GM21447 (cell line): Measurements from ENCODE around the gene EFHC2.
"Not testable (repeated sequence)": the region's sequence is repeated elsewhere in the genome, so short reads cannot be mapped to it uniquely, and the experiment has no call there.

ENCODE experiments used
- ATAC-seq: cut with Tn5 transposase; IDR thresholded peaks from one replicate; pipeline ENCODE4 v1.9.1; 2021; ENCODE audit not compliant: unreplicated experiment

Gene EFHC2

DNA sequence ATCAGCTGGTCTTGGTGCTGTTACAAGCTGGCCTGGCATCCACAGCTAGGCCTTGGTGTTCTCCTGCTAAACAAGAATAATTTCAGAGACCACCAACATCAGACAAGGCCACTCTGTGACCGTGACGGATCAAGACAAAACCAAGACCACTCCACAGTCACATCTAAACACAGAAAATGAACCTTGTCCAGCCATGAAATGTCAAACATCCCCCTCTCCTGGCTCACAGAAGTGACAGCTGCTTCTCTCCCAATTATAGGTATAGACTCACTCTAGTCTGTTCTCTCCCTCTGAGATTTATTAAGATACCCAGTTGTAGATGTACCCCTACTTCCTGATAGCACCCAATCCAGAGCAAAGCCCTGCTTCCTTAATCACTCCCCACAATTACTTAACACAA is 40.4 kb downstream of the EFHC2 start:
- no peak for ATAC-seq

- no peak for ATAC-seq
Observed at GRCh38 chrX:44299177-44299576, 44.3 kb downstream of the EFHC2 start.

- peak; percentile 55 for ATAC-seq
Observed at GRCh38 chrX:44291468-44292092, 51.9 kb downstream of the EFHC2 start.

DNA sequence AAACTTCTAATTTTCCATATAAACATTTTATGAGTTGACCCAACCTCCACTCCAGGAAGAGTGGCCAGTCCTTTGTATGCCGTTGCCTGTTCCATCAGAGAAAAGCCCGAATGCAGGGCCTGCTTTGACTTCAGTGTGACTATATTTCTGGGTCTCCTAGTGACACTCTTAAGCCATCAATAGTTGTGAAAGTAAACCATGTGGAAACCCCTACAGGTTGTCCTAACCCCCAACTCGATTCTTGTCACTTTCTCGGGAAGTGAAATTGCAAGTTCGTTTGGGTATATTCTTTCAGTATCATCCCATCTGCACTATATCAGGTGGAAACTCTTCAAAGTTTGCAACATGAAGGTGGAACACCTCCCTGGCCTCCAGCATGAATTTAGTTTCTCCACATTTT is 52.8 kb downstream of the EFHC2 start:
- no peak for ATAC-seq

DNA sequence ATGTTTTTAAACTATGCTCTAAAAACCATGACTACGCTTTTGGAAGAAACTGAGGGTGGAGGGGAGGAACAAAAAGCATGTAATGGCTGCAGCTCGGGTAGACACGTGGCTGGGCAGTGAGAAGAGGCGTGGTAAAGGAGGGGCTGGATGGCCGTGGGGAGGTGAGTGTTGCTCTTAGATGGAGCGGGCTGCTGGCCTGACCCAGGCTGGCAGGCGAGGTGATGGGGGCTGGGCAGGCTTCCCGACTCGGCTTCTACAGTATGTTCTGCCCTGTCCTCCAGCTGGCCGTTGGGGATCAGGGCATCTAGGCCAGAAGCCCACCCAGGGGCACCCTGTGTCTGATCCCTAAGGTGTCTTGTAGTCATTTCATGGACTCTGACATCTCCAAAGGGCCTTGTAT is 60.7 kb downstream of the EFHC2 start:
- ATAC-seq = no peak

- ATAC-seq = no peak
Observed at GRCh38 chrX:44280116-44280515, 63.4 kb downstream of the EFHC2 start.

DNA sequence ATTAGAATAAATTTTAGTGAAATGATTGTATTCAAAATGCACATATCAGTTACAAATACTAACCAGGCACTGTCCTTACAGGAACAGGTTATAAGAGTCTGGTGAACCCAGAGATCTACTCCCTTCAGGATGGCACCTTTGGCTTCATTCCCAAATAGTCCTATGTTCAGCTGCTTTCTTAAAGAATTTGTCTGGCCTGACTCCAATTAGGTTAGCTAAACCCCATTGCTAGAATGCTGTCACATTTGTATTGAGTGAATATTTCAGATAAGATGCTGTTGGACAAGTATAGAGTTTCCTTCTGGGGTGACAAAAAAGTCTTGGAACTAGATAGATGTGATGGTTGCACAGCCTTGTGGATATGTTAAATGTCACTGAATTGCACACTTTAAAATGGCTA is 69.4 kb downstream of the EFHC2 start:
- no peak for ATAC-seq

DNA sequence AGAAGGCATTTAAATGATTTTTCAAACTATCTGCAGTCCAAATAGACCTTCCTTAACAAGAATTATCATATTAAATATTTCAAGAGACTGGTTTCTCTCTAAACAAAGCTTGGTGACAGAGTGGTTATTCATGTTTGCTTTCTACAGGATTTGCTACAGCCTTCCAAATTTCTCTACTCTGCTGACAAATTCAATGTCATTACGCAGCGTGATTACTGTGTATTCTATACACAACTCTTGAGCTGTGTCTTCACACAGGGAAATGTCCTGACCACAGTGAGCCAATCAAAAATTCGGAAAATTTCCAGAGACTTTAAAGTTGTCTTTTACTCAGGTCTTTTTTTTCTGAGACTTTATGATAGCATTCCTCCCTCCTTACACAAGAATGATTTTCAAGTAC is 75.6 kb downstream of the EFHC2 start:
- ATAC-seq = no peak

DNA sequence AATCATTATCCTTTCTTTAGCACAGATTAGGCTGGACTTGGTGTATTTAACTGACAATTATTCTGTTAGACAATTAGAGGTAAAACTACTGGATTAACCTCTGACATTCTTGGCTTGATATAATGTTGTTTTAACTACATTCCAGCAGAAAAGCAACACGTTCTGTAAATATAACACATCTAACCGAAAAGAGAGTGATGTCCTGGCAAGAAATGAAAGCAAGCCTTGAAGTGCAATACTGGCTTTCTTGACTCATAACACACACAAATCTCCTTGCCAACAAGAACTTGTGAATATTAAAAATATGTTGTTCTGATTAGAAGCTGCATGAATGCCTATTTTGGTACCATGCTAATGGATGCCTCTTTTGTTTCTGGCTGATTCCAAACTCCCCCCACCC is 76.4 kb downstream of the EFHC2 start:
- no peak for ATAC-seq

GRCh38 chrX:44265559-44265958 is 77.9 kb downstream of the EFHC2 start:
- ATAC-seq = no peak

DNA sequence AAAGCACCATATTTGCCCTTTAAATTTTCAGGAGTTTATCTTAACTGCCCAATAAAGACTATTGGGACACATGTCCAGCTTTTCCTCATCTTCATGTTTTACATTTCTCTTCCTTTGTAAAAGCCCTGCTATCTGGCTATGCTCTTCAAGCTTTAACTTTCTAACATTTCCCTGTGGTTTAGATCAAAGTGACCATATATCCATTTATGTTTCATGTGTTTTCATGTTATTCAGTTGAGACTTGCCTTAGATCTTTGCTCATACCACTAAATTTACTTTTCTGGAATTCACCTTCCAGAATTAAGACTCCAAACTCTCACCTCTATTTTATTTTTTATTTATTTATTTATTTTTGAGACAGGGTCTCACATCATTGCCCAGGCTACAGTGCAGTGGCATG is 78.5 kb downstream of the EFHC2 start:
- no peak for ATAC-seq

GRCh38 chrX:44261286-44261685 is 82.2 kb downstream of the EFHC2 start:
- ATAC-seq = no peak

GRCh38 chrX:44260609-44261008 is 82.9 kb downstream of the EFHC2 start:
- ATAC-seq = no peak

DNA sequence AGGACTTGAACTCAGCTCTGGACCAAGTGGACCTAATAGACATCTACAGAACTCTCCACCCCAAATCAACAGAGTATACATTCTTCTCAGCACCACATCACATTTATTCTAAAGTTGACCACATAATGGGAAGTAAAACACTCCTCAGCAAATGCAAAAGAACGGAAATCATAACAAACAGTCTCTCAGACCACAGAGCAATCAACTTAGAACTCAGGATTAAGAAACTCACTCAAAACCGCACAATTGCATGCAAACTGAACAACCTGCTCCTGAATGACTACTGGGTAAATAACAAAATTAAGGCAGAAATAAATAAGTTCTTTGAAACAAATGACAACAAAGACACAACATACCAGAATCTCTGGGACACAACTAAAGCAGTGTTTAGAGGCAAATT is 87.7 kb downstream of the EFHC2 start:
- ATAC-seq = not testable (repeated sequence)

DNA sequence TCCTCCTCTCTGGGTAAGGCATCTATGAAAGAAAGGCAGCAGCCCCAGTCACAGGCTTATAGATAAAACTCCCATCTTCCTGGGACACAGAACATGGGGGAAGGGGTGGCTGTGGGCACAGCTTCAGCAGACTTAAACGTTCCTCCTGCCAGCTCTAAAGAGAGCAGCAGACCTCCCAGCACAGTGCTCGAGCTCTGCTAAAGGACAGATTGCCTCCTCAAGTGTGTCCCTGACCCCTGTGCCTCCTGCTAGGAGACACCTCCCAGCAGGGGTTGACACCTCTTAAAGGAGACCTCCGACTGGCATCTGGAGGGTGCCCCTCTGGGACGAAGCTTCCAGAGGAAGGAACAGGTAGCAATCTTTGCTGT is 89.9 kb downstream of the EFHC2 start:
- ATAC-seq = peak; percentile 25

DNA sequence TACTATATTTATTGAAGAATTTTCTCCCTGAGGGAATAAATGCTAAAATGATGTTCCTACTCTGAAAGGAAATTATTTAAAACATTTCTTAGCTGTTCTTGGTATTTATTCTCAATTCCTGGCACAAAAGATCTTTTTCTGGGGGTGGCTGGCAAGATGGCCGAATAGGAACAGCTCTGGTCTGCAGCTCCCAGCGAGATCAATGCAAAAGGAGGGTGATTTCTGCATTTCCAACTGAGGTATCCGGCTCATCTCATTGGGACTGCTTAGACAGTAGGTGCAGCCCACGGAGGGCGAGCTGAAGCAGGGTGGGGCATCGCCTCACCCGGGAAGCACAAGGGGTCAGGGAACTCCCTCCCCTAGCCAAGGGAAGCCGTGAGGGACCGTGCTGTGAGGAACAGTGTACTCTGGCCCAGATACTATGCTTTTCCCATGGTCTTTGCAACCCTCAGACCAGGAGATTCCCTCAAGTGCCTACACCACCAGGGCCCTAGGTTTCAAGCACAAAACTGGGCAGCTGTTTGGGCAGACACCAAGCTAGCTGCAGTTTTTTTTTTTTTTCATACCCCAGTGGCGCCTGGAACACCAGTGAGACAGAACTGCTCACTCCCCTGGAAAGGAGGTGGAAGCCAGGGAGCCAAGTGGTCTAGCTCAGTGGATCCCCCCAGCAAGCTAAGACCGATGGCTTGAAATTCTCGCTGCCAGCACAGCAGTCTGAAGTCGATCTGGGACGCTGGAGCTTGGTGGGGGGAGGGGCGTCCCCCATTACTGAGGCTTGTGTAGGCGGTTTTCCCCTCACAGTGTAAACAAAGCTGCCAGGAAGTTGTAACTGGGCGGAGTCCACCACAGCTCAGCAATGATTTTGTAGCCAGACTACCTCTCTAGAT is 90.5 kb downstream of the EFHC2 start:
- peak; percentile 100 for ATAC-seq

- no peak for ATAC-seq
Observed at GRCh38 chrX:44247468-44247867, 96.0 kb downstream of the EFHC2 start.

DNA sequence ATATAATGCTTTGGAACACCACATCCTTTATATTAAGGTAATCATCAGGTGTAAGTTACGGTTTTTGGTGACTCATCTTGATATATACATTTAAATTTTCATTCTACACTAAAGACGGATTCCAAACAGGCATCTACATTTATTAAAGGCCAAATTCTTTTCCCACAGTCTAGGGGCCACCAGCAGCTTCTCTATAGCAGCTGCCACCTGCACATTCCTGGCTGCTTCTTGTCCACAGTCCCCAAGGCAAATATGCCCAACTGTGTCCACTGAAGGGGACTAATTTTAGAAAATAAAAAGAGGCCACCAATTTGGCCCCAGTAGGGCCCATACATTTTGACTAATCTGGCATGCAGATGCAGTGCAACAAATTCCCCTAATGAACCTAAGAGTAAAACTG is 96.6 kb downstream of the EFHC2 start:
- no peak for ATAC-seq

DNA sequence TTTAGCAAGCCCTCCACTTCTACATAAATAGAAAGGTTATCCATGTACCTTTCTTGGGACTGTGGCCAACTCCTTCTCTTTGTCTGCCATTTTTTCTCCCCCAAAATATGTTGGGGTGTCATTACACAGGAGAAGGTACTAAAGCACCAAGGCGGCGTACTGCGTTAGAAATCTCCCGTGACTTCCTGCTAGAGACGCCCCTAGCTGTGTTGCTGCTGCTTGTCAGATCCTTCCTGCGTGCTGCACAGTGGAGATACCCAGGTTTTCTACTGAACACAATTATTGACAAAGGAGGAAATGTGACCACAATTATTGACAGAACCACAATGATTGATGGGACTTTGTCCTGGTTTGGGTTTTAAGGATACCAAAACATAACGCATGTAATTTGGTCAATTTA is 97.7 kb downstream of the EFHC2 start:
- no peak for ATAC-seq

DNA sequence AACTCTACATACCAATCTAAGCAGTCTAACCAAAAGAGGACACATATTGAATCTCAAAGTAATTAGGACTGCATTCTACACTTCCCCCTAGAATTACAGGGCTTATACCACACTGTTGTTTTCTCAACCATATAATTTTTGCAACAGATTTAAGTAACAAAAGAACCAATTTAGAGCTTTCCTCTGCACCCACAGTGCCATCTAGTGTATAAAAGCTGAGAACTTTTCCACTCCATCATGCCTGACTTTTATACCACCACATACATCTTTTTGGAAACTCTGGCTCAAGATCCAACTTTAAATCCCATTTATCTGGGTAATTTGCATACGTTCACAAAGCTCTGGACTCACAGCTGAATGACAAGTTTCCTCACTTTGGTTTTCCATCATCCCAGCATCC is 99.5 kb downstream of the EFHC2 start:
- no peak for ATAC-seq

GRCh38 chrX:44241546-44241945 is 101.9 kb downstream of the EFHC2 start:
- ATAC-seq = no peak

DNA sequence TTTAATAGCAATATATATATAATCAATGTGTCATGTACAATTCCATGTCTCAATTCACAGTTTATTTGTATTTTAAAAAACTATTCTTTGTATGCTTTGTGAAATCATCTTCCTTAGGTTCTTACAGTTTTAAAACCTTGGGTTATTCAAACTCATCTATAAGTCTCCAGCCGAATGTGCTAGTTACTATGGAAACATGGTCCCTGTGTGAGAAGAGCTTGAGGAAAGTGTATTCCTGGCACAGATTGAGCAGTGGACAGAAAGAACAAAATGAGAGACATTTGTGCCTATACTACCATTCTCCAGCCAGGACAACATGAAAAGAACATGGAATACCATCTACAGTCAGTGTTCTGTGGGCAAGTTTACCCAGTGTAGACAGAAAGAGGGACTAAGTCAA is 103.4 kb downstream of the EFHC2 start:
- ATAC-seq = no peak

DNA sequence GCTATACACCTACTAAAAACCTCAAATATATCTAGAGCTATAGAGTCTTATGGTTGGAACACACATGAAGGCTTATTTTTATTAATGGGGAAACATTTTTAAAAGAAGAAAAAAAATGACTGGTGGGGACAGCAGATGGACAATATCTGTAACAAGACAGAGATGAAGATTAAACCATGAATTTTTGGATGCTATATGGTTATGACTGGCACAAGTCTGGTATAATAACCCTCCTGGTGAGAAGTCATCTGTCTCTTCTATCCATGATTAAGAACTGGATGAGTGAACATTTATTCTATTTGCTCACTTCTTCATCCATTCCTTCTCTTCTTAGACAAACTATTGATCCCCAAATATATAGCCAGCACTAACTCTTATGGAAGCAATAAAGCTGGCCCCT is 104.4 kb downstream of the EFHC2 start:
- ATAC-seq = no peak
